Measurements from ENCODE around the gene PPFIA1.

Gene PPFIA1

DNA sequence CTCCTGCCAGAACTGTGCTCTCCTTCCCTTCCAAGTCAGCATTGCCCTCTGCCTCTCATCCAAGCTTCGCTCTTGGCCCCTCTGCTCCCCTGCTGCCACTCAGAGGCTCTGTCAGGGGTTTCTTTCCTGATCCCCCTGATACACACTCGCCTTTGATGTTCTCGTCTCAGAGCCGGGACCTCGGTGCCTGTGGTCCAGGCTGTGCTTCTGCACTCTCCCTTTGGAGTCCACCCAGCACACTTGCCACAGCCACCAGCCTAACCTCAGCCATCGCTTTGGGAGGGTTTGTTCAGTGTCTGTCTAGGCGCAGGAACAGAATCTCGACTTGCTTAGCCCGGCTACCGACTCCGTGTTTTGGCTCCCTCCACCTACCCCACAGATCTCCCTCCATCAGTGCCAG lies 29.1 kb downstream of the PPFIA1 start:
- no peak for DNase-seq

DNA sequence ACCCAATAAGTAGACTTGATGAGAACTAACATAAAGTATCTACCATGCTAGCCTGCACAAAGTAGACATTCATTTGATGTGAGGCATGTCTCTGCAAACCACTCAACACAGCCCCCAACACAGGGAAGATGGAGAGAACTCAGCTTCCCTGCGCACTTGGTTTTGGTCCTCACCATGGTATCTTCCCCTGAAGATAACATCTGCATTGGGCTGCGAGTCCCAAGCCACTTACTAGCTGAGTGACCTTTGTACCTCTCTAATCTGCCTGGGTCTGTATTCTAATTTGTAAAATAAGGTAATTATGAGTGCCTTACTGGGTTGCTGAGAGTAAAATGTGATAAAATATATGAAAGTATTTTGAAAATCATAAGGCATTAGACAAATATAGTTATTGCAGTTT lies 30.7 kb downstream of the PPFIA1 start:
- DNase-seq = no peak

DNA sequence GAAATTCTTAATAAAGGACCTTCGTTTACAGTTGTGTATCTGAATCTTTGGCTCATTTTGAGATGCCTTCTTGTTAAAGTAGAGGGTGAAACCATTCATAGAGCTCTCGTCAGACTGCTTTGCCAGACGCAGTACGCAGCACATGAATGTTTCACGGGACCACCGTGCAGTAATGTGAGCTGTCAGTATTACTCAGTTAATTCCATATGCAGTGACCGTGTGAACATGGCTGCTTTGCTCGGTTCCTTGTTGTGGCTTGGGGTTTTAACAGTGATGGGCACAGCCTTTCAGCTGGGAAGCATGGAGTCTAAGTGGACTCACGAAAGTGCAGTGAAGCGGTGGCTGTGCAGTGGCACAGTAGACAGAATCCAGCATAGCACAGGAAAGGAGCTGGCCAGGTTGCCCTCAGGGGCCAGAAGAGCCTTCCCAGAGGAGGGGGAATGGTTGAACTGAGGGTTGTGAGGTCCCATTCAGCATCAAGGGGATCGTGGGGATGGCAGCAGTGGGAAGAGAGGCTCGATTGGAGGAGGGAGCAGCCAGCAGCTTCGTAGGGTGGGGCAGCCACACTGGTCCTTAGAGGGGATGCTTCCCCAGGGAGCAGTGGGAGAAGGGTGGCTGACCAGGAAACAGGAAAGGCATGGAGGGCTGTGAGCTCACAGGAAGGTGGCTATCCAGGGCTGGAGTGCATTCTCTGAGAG lies 31.4 kb downstream of the PPFIA1 start:
- no peak for DNase-seq

DNA sequence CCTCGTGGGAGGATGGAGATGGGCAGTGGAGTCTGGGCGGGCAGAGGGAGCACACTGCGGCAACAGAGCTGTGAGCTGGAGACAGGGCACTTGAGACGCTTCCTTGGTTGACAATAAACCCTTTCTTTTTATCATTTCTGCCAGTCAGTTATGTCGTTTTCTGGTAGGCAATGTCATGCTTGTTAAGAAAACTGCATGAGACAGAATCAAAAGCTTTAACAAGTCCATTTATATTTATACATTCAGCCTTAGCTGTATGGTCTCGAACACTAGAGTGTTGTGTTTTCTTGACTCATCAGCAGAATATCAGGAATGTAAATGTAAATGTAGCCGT lies 31.9 kb downstream of the PPFIA1 start:
- no peak for DNase-seq

DNA sequence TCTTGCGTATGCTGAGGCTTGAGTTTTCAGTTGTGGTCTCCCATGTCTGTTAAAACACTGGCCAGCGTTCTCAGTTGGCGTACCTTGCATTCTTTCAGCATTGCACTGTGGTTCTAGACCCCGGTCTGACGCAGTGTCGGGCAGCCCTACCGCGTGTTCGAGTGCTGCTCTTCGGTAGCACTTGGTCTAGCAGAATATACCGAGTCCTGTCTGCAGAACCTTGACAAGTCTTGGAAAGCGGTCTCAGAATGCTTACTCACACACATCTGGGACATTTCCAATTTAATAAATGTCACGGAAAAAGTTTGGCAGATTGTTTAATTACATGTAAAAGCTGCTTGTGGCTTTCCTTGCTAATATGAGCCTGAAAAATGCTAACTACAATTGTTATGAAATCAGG lies 32.6 kb downstream of the PPFIA1 start:
- no peak for DNase-seq

DNA sequence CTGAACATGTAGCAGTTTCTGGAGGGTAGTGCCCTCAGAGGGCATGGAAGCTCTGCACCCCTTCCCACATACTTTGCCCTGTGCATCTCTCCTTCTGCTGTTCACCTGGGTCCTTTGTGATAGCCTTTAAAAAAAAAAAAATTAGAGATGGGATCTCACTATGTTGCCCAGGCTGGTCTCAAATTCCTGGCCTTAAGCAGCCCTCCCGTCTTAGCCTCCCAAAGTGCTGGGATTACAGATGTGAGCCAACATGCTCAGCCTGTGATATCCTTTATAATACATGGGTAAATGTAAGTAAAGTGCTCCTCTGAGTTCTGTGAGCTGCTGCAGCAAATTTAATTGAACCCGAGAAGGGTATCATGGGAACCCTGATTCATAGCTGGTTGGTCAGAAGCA lies 33.7 kb downstream of the PPFIA1 start:
- no peak for DNase-seq

DNA sequence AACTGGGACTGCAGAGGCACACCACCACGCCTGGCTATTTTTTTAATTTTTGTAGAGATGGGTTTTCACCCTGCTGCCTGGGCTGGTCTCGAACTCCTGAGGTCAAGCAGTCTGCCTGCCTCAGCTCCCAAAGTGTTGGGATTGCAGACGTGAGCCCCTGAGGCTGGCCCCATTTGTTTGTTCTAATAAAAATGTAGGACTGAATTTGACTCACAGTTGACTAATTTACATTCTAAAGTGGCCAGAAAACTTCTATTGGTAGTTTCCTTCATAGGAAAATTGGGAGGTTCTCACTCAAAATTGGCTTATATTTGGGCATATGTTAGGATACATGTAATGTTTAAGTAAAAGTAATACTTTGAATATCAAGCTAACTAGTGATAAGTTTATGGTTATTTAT lies 35.0 kb downstream of the PPFIA1 start:
- no peak for DNase-seq

DNA sequence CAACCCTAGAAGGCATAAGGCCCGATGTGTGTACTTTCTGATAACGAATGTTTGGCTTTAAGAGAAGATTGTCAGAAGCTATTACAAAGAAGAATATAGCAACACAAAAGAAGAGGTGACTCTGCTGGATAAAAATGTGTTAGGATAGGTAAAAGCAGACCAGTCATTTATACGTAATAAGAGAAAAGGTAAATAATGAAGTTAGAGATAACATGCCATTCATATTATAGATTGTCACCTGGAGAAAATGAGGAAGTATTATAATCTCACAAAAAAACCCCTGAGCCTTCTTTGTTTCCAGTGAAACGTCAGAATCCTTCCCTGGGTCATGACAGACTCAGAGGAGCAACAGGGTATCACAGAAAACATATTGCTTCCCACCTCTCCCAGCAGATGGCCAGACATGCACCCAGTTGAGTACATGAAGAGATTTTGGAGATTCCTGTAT lies 36.1 kb downstream of the PPFIA1 start:
- no peak for DNase-seq

DNA sequence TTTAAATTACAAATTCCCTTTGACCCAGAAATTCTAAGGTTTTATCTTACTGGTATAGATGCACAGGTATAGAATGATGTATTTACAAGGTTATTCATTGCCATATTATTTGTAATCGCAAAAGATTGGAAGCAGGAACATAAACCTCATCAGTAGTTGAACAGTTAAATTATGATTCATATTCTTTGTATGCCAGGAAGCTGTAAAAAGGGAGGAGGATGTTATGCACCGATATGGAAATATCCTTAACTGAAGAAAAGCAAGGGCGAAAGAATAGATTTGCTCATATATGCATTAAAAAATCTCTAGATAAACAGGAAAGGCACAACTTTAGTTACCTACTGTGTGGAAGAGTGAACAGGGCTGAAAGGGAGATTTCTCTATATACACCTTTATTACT lies 36.7 kb downstream of the PPFIA1 start:
- no peak for DNase-seq

DNA sequence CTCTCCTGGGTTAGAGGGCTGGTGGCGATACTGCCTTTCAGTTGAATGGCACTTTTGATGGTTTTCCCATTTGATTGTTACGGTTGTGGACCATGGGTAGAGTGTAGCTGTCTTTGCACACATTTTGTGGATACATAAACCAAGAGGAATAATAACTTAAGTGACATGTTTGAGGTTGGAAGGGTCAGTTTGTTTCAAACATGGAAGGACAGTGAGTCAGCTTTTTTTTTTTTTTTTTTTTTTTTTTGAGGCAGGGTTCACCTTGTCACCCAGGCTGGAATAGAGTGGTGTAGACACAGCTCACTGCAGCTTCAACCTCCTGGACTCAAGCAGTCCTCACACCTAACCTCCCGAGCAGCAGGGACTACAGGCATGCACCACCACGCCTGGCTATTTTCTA lies 41.1 kb downstream of the PPFIA1 start:
- DNase-seq = no peak

DNA sequence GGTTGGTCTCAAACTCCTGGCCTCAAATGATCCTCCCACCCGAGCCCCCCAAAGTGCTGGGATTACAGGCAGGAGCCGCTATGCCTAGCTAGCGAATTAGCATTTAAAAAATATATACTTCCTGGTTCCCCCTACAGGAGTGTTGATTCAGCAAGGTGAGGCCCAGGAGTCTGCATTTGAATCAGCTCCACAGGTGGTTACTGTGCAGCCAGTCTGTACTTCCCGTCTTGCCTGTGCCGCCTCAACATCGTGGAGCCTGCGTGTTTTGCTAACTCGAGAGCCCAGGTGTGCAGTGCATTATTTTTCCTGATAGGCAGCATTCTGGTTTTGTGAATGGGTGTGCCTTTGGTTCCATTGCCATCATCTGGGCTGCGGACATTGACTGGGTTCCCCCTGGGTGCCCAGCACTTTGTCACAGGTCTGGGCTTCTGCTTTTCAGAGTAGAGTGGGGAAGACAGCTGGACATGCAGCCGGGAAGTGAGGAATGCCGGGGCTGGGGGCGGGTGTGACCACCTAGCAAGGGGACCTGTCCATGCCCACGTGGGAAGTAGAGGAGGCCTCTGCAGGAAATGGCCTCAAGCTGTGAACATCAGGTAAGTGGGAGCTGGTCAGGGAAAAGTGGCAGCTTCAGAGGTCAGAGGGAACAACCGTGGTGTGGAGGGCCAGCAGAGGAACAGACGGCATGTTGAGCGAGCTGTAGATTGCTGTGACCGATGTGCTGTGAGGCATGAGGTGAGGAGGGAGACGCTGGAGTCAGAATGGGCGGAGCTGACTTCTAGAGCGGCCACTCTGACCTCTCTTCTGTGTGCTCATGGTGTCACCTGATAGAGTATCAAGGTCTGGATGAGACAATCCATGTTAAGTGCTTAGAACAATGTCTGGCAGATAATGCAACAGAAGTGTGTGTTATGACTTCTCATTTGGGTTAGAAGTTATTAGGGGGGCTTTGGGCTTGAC lies 42.2 kb downstream of the PPFIA1 start:
- no peak for DNase-seq

DNA sequence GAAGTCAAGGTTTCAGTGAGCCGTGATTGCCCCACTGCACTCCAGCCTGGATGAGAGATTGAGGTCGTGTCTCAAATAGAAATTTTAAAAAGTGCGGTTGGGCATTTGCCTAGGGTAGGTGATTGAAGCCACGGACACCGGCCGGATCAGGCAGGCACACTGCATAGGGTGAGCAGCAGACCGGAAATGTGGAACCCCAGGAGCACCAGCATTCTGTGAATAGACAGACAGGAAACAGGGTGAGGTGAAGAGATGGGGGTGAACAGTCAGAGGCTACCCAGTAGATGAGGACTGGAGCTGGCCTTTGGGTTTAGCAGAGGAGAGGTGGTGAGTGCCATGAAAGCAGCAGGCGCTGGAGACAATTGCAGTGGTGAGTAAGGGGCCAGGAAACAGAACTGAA lies 43.5 kb downstream of the PPFIA1 start:
- DNase-seq = no peak

DNA sequence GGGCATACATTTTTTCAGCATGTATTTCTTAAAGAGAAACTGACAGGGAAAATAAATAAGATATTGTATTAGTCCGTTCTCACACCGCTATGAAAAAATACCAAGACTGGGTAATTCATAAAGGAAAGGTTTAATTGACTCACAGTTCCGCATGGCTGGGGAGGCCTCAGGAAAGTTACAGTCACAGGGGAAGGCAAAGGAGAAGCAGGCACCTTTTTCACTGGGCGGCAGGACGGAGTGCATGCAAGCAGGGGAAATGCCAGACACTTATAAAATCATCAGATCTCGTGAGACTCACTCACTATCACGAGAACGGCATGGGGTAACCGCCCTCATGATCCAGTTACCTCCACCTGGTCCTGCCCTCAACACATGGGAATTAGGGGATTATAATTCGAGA lies 44.2 kb downstream of the PPFIA1 start:
- no peak for DNase-seq

DNA sequence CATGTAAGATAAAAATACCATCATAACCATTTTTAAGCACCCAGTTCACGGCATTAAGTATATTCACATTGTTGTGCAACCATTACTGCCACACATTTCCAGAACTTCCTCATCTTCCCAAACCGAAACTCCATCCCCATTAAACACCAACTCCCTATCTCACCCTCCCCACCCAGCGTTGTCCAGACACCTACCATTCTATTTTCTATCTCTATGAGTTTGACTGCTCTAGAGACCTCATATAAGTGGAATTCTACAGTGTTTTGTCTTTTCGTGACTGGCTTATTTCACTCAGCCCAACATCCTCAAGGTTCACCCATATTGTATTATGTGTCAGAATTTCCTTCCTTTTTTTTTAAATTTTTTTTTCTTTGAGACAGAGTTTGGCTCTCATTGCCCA lies 45.2 kb downstream of the PPFIA1 start:
- DNase-seq = no peak

DNA sequence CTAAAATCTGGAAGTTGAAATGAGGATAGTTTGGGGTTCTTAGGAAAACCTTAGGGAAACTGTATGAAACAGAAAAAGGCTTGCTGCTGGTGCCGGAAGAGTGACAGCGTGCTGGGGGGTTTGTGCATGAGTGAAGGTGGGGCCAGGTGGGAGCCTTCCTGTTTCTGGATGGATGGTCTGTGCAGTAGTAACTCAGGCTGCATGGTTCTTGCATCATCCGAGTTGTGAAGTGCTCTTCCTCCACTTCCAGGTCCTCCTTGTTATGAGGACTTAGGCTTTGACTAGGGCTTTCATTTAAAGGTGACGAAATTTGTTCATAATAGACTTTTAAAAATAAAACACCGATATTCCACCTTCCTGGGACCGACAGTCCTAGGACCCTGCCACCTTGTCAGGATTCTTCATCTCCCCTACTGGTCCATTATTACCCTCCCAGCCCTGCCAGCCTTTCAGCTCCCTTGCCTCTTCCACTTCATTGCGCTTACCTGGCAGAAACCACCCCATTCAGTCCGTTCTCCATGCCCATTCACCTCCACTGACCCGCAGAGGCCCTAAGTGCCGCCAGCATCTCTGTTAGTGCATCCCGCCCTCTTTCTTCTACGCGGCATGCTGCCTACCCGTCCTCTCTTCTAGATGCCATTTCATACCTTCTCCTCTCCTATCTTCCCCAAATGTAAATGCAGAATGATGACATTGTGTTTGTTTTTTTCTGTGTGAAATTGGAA lies 47.3 kb downstream of the PPFIA1 start:
- DNase-seq = no peak

DNA sequence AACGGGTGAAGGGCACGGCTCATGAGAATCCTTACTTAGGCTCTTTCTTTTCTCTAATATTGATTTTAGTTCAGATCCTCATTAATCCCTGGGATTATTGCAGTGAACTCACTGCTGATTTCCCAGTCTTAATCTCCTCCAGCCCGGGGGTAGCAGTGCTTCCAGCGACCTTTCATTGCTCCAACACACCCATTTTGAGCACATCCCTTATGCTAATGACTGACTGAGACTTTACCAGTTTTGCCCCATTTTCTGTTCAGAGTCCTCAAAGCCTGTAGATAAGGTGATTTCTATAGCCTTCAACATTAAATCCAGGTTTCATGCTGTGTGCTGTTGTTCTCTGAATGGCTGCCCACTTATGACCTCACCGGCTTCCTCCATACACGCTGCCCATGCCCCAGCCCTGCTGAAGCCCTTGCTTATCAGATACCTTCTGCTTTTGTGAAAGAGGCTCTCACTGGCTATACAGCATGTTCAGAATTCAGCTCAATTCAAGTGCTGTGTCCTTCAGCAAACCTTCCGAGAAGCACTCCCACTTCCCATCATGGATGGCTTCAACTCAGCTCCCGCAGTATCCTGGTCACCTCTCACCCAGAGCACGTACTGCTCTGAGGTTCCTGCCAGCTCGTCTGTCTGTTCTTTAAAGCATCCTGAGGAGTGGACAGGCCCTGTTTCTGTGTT lies 49.0 kb downstream of the PPFIA1 start:
- DNase-seq = no peak

DNA sequence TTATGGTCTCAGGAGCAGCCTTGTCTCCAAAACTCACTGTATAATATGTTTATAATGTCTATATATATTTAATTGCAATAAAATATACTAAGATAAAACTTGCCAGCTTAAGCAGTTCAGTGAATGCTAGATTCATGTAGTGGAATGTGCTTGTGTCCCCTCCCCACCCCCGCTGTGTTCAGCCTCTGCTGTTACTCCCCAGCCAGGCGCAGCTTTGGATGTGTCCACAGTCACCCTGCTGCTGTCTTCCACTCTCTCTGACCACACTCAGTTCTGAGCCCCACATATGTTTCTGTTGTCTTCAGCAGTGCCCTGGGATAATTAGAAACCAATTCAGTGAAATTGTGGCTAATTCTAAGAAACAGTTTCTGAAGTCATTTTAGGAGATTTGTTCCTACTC lies 52.2 kb downstream of the PPFIA1 start:
- no peak for DNase-seq

DNA sequence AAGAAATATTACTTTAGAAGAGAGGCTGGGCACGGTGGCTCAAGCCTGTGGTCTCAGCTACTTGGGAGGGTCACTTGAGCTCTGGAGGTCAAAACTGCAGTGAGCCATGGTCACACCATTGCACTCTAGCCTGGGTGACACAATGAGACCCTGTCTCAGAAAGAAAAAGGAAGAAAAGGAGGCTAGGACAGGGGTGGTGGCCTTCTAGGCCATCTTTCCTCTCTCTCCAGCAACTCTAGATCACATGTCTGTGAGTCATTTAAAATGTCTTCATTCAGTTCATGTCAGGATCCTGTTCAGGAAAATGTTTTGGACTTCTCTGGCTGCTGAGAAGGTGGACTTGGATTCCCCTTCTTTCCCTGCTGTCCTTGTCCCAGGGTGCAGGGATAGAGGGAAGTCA lies 53.3 kb downstream of the PPFIA1 start:
- no peak for DNase-seq

DNA sequence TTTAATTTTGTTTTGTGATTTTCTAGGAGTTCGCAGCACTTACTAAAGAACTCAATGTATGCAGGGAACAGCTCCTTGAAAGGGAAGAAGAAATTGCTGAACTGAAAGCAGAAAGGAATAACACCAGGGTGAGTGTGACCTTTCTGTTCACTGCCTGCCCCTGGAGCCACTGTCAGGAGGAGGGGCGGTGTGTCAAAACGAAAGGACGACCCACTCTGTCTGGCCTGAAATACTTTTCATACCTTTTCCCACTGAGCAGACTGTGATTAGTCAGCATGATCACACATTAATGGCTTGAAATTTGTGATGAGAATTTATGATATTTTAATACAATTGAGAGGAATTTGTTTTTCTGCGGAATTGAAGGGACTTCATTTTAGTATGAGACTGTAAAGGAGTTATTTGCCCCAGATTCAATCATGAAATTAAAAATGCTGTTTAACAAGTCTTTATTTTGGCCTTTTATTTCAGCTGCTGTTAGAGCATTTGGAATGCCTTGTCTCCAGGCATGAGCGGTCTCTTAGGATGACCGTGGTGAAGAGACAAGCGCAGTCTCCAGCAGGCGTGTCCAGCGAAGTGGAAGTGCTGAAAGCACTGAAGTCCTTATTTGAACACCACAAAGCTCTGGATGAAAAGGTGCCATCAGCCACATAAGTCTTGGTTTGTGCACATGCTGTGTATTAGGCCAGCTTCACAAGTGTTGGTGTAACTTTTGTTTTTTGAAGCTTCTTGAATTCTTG lies 54.1 kb downstream of the PPFIA1 start:
- DNase-seq = no peak

DNA sequence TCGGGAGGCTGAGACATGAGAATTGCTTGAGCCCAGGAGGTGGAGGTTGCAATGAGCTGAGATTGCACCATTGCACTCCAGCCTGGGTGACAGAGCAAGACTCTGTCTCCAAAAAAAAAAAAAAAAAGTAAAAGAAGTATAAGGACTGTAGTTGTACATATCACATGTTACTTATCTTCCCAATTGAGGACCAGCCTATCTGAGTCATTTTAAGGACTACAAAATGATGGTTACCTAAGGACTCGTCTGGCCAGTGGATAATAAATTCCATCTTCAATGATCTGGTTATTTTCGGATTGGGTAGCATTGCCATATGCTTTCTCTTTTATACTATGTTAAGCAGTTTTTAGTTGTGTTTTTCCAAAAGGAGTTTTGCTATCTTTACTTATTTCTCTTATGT lies 55.3 kb downstream of the PPFIA1 start:
- DNase-seq = no peak

DNA sequence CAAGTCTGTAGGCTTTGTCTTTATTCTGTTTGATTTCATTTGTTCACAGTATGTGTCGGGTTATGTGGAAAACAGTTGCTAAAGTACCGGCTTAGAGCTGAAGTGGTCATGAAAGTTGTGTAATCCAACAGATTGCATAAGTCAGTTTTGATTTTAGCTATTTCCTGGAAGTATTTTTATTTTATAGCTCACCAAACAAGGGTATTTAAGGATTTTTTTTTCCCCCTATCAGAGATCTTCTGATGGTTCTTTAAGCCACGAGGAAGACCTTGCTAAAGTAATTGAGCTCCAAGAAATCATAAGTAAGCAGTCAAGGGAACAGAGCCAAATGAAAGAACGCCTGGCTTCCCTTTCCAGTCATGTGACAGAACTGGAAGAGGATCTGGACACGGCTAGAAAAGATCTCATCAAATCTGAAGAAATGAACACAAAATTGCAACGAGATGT lies 55.9 kb downstream of the PPFIA1 start:
- DNase-seq = no peak

DNA sequence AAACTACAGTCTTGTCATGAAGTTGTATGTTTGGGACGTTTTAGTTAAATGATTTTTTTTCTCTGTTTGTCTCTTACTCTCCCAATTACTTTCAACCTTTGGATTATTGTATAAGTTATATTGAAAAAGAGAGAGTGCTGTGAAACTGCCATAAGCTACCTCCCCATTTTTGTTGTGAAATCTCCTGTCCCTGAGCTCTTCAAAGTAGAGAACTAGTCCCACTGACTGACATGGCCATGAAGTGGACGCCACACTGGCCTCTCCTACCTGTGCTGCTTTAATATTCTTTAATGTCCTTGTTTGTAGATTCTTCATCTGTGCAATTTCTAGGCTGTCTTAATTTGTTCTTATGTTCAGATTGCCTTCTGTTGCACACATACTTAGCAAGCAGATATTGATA lies 56.3 kb downstream of the PPFIA1 start:
- no peak for DNase-seq

All from right forelimb (tissue), 1 donor.